MCF 10A (cell line): ENCODE results near the gene CDIP1. TPM values are rescaled to one million over a fixed set of nuclear protein-coding genes. Genes with fewer than 3 reads are reported as not detected.

ENCODE experiments used
- BruUV-seq: library from RNA; stranded (reverse); fragments of 400-500 nt; replicated peaks from 2 replicates; lab custom pipeline; 2021; lab: Mats Ljungman, UMichigan
- CTCF ChIA-PET: fragments of 300-600 bp; sonication (Branson Sonifier 250); formaldehyde crosslinking; extraction: SDS; loops from one replicate; lab custom pipeline; 2021; ENCODE audit warnings: antibody characterized with exemption, inconsistent platforms; lab: Yijun Ruan, JAX
- POLR2A ChIA-PET: fragments of 300-600, 350-650 bp; sonication (Branson Sonifier 250); formaldehyde crosslinking; extraction: SDS; loops from one replicate; lab custom pipeline; 2020; ENCODE audit warnings: antibody characterized with exemption, inconsistent platforms; lab: Yijun Ruan, JAX
- DNase-seq: peaks from one replicate; pipeline ENCODE4 v3.0.0-alpha.2; 2018; ENCODE audit not compliant: unreplicated experiment
- H3K27ac Mint-ChIP-seq: one replicate; pipeline ENCODE4 v1.8.0; 2022; ENCODE audit warnings: mild to moderate bottlenecking, low read depth, mixed read lengths; ENCODE audit not compliant: unreplicated experiment
- H3K27me3 Mint-ChIP-seq: one replicate; pipeline ENCODE4 v1.8.0; 2022; ENCODE audit warnings: mixed read lengths; ENCODE audit not compliant: insufficient read depth, unreplicated experiment
- H3K36me3 Mint-ChIP-seq: one replicate; pipeline ENCODE4 v1.8.0; 2022; ENCODE audit warnings: mild to moderate bottlenecking, moderate library complexity, mixed read lengths; ENCODE audit not compliant: insufficient read depth, unreplicated experiment
- H3K4me1 Mint-ChIP-seq: one replicate; pipeline ENCODE4 v1.8.0; 2022; ENCODE audit warnings: mixed read lengths; ENCODE audit not compliant: insufficient read depth, unreplicated experiment
- H3K4me3 Mint-ChIP-seq: one replicate; pipeline ENCODE4 v1.8.0; 2022; ENCODE audit warnings: mild to moderate bottlenecking, moderate library complexity, mixed read lengths; ENCODE audit not compliant: unreplicated experiment
- H3K9me3 Mint-ChIP-seq: one replicate; pipeline ENCODE4 v1.8.0; 2022; ENCODE audit warnings: mixed read lengths; ENCODE audit not compliant: unreplicated experiment
- intact Hi-C: fragments of 100-400 bp; cut with micrococcal nuclease; formaldehyde crosslinking; loops from 2 replicates; pipeline ENCODE4 v1.14.1; 2022
- total RNA-seq: library from RNA; stranded (reverse); gene quantifications from 2 replicates; pipeline ENCODE4 v1.2.3, GENCODE V29; 2022
- TF ChIP-seq, protein P1 (sequence below): fragments of 200-600 bp; IDR thresholded peaks from one replicate; pipeline ENCODE4 v1.8.0; 2022; ENCODE audit warnings: antibody characterized with exemption, mild to moderate bottlenecking; ENCODE audit not compliant: unreplicated experiment

The CDIP1 gene
- total RNA-seq, 1 experiment from 2014 or later = 6.0 TPM

DNA sequence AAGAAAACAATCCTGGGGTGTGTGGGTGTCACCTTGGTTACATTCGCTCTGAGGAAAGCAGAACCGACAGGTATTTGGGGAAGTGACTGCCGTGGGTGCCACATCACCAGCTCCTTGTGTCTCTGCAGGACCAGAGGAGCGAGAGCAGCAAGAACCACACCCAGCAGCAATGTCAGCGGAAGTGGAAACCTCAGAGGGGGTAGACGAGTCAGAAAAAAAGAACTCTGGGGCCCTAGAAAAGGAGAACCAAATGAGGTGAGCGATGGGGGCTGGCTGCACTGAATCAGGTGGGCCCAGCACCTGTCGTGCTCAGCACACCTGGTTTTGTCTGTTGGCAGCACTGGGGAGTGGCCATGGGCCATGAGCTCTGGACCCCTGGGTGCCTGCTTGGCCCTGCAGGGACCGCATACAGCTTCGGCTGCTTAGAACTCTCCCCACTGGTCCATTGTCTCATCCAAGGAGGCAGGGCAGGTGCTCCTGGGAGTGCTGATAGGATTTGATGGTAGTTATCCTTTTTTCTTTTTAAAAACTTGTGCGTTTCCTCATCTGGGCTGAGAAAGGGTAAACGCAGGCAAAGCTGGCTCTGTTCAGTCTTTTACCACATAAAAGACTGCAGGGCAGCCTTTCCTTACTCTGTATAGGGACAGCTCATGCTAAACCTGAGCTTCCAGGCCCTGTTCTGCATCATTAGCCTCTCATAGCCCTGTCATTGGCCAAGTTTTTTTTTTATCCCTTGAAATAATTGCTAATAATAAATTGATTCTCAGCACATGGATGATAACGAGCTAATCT lies 33.0 kb downstream of the CDIP1 start:
- H3K4me3 Mint-ChIP-seq = no peak overlapping the region
- POLR2A ChIA-PET = interaction anchor here (0.5 to 0.8 kb wide), 3 partner anchors 23 to 51 kb away, joined by 3 to 4 read pairs (median 4); partner anchors contain the start of gene C16orf96
- intact Hi-C loops = loop anchor here (1.0 kb wide), 3 partner anchors 43 to 111 kb away; no protein-coding TSS in a partner anchor

GRCh38 chr16:4501071-4501478 lies 37.5 kb downstream of the CDIP1 start:
- Mint-ChIP-seq H3K9me3 (no peaks in the 10 kb centered on the region), H3K27me3 (no peaks in the 10 kb centered on the region), H3K4me3 (no peak overlapping the region), H3K4me1 (peaks cover 38% of the 10 kb centered on the region), H3K27ac (no peak overlapping the region), H3K36me3 (peaks cover 12% of the 10 kb centered on the region)
- ChIA-PET POLR2A (interaction anchor here (0.6 to 4.5 kb wide), 10 partner anchors 12 to 123 kb away, joined by 3 to 63 read pairs (median 4); partner anchors contain the start of genes HMOX2, MGRN1, NMRAL1 and UBALD1), CTCF (interaction anchor here (0.7 to 3.6 kb wide), 11 partner anchors 8 to 125 kb away, joined by 3 to 31 read pairs (median 4); partner anchors contain the start of gene HMOX2)
- no peak for DNase-seq
- BruUV-seq = no TSS peak
- intact Hi-C loops = no loop called here
- TF ChIP-seq, protein P1, sequence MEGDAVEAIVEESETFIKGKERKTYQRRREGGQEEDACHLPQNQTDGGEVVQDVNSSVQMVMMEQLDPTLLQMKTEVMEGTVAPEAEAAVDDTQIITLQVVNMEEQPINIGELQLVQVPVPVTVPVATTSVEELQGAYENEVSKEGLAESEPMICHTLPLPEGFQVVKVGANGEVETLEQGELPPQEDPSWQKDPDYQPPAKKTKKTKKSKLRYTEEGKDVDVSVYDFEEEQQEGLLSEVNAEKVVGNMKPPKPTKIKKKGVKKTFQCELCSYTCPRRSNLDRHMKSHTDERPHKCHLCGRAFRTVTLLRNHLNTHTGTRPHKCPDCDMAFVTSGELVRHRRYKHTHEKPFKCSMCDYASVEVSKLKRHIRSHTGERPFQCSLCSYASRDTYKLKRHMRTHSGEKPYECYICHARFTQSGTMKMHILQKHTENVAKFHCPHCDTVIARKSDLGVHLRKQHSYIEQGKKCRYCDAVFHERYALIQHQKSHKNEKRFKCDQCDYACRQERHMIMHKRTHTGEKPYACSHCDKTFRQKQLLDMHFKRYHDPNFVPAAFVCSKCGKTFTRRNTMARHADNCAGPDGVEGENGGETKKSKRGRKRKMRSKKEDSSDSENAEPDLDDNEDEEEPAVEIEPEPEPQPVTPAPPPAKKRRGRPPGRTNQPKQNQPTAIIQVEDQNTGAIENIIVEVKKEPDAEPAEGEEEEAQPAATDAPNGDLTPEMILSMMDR = no peak

More for the DNA sequence above, 33.0 kb downstream of the CDIP1 start:
- DNase-seq = no peak
- H3K36me3 Mint-ChIP-seq = peaks cover 22% of the 10 kb centered on the region
- TF ChIP-seq, protein P1 = no peak
- H3K27me3 Mint-ChIP-seq = no peaks in the 10 kb centered on the region
- CTCF ChIA-PET = interaction anchor here (0.6 to 8.9 kb wide), 28 partner anchors 9 to 473 kb away, joined by 3 to 100 read pairs (median 5); partner anchors contain the start of genes C16orf96, HMOX2 and MGRN1
- no peaks in the 10 kb centered on the region for H3K9me3 Mint-ChIP-seq
- BruUV-seq = no TSS peak
- H3K4me1 Mint-ChIP-seq = peaks cover 8% of the 10 kb centered on the region
- H3K27ac Mint-ChIP-seq = no peak overlapping the region

DNA sequence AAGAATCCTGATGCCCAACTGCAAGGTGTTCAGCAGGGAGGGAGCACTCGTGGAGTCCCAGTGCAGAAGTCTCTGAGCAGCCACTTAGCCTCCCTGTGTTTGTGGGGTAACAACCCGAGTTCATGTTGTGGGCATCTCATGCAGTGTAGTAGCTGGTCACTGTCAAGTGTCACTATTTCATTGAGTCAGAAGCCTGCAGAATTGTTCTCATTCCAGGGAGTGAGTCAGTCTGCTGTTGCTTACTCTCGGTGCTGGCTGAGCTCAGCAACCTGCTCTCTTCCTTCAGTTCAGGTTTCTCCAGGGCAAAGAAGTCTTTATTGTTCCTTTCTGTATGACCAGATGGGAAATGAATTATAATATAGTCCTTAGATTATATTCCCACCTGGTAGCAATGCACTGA lies 38.3 kb downstream of the CDIP1 start:
- Mint-ChIP-seq H3K4me3 (no peak overlapping the region), H3K36me3 (peaks cover 11% of the 10 kb centered on the region), H3K9me3 (no peaks in the 10 kb centered on the region), H3K4me1 (peaks cover 44% of the 10 kb centered on the region), H3K27ac (no peak overlapping the region), H3K27me3 (no peaks in the 10 kb centered on the region)
- TF ChIP-seq, protein P1 = no peak
- intact Hi-C loops = no loop called here
- POLR2A ChIA-PET = interaction anchor here (0.5 to 4.5 kb wide), 11 partner anchors 11 to 124 kb away, joined by 3 to 63 read pairs (median 3); partner anchors contain the start of genes HMOX2, MGRN1, NMRAL1 and UBALD1
- DNase-seq = peak; percentile 66
- CTCF ChIA-PET = interaction anchor here (0.6 to 3.6 kb wide), 13 partner anchors 9 to 586 kb away, joined by 3 to 31 read pairs (median 4); partner anchors contain the start of gene HMOX2
- BruUV-seq = no TSS peak

- ChIA-PET CTCF (interaction anchor here (0.5 to 3.6 kb wide), 9 partner anchors 8 to 594 kb away, joined by 3 to 31 read pairs (median 3); no protein-coding TSS in a partner anchor), POLR2A (interaction anchor here (0.6 to 4.5 kb wide), 7 partner anchors 12 to 327 kb away, joined by 3 to 63 read pairs (median 4); partner anchors contain the start of genes HMOX2, NMRAL1 and UBALD1)
- BruUV-seq = no TSS peak
- intact Hi-C loops = no loop called here
- Mint-ChIP-seq H3K27me3 (no peaks in the 10 kb centered on the region), H3K9me3 (no peaks in the 10 kb centered on the region), H3K36me3 (peaks cover 11% of the 10 kb centered on the region), H3K4me1 (peaks cover 55% of the 10 kb centered on the region), H3K4me3 (no peak overlapping the region), H3K27ac (peak overlapping the region; percentile 44)
- TF ChIP-seq, protein P1 = no peak
- no peak for DNase-seq
Observed at GRCh38 chr16:4499196-4499555, 39.4 kb downstream of the CDIP1 start.
